GM23338 (cell line): ENCODE data around the gene CDC42BPB. TPM values are rescaled to one million over a fixed set of nuclear protein-coding genes. Genes with fewer than 3 reads are reported as not detected.

ENCODE experiments used
- ATAC-seq: fragments of 200-7000 bp; cut with Tn5 transposase; 3 replicates; pipeline ENCODE4 v1.9.1; 2020
- DNase-seq: peaks from one replicate; pipeline ENCODE4 v3.0.0-alpha.2; 2015; ENCODE audit warnings: low spot score
- H2AFZ ChIP-seq: fragments of 200-600 bp; sonication (generic); 2 replicates; pipeline ENCODE4 v1.8.0; 2016; ENCODE audit warnings: antibody characterized with exemption, mild to moderate bottlenecking, moderate library complexity
- H3F3A ChIP-seq: fragments of 200-600 bp; sonication (generic); replicated peaks from 2 replicates; pipeline ENCODE4 v1.8.0; 2017; ENCODE audit warnings: antibody characterized with exemption, mixed run types, low read depth
- H3K27ac ChIP-seq: fragments of 200-600 bp; sonication (generic); 2 replicates; pipeline ENCODE4 v1.6.1; 2016; ENCODE audit warnings: low read depth
- H3K27me3 ChIP-seq: fragments of 200-600 bp; sonication (generic); 2 replicates; pipeline ENCODE4 v1.8.0; 2016; ENCODE audit warnings: mild to moderate bottlenecking, mixed run types, moderate library complexity; ENCODE audit not compliant: insufficient read depth
- H3K36me3 ChIP-seq: fragments of 200-600 bp; sonication (generic); 2 replicates; pipeline ENCODE4 v1.8.0; 2016; ENCODE audit warnings: mild to moderate bottlenecking; ENCODE audit not compliant: insufficient read depth
- H3K4me1 ChIP-seq: fragments of 200-600 bp; sonication (generic); 2 replicates; pipeline ENCODE4 v1.8.0; 2016; ENCODE audit warnings: mild to moderate bottlenecking, moderate library complexity; ENCODE audit not compliant: insufficient read depth
- H3K4me2 ChIP-seq: fragments of 200-600 bp; sonication (generic); 2 replicates; pipeline ENCODE4 v1.7.1; 2017; ENCODE audit warnings: mixed run types
- H3K4me3 ChIP-seq: fragments of 200-600 bp; sonication (generic); 2 replicates; pipeline ENCODE4 v1.6.1; 2016; ENCODE audit warnings: mixed run types
- H3K79me2 ChIP-seq: fragments of 200-600 bp; sonication (generic); replicated peaks from 2 replicates; pipeline ENCODE4 v1.8.0; 2017; ENCODE audit warnings: mild to moderate bottlenecking; ENCODE audit not compliant: insufficient read depth
- H3K9me2 ChIP-seq: fragments of 200-600 bp; sonication (generic); 2 replicates; pipeline ENCODE4 v1.8.0; 2017; ENCODE audit not compliant: insufficient read depth
- H4K20me1 ChIP-seq: fragments of 200-600 bp; sonication (generic); replicated peaks from 2 replicates; pipeline ENCODE4 v1.8.0; 2017; ENCODE audit warnings: mild to moderate bottlenecking; ENCODE audit not compliant: insufficient read depth
- H3K27ac Mint-ChIP-seq: 2 replicates; pipeline ENCODE4 v1.8.0; 2020; ENCODE audit warnings: inconsistent platforms, mild to moderate bottlenecking, moderate library complexity, mixed read lengths
- H3K27me3 Mint-ChIP-seq: 3 replicates; pipeline ENCODE4 v1.8.0; 2022; ENCODE audit warnings: low read depth, mild to moderate bottlenecking, moderate library complexity, mixed read lengths, inconsistent platforms; ENCODE audit not compliant: insufficient read depth, poor library complexity
- H3K36me3 Mint-ChIP-seq: 3 replicates; pipeline ENCODE4 v1.8.0; 2021; ENCODE audit warnings: low read depth, mild to moderate bottlenecking, inconsistent platforms, moderate library complexity, mixed read lengths
- H3K4me1 Mint-ChIP-seq: 3 replicates; pipeline ENCODE4 v1.8.0; 2020; ENCODE audit warnings: mild to moderate bottlenecking, inconsistent platforms, mixed read lengths
- H3K4me3 Mint-ChIP-seq: 3 replicates; pipeline ENCODE4 v1.8.0; 2021; ENCODE audit warnings: moderate library complexity, mild to moderate bottlenecking, inconsistent platforms, mixed read lengths
- H3K9me3 Mint-ChIP-seq: 3 replicates; pipeline ENCODE4 v1.8.0; 2020; ENCODE audit warnings: moderate library complexity, mild to moderate bottlenecking, inconsistent platforms, mixed read lengths
- EZH2 ChIP-seq: fragments of 200-600 bp; sonication (generic); IDR thresholded peaks from one replicate; pipeline ENCODE4 v1.8.0; 2017; ENCODE audit warnings: antibody characterized with exemption, mild to moderate bottlenecking, low read depth; ENCODE audit not compliant: unreplicated experiment
- JUNB ChIP-seq: IDR thresholded peaks from one replicate; pipeline ENCODE4 v1.6.1; 2016; ENCODE audit warnings: antibody characterized with exemption; ENCODE audit not compliant: unreplicated experiment
- ZNF331 ChIP-seq: fragments of 250-450 bp; sonication (Bioruptor Pico); IDR thresholded peaks from 2 replicates; pipeline ENCODE4 v1.5.0; 2020; ENCODE audit warnings: low read depth, mild to moderate bottlenecking, moderate library complexity
- ZNF462 ChIP-seq: fragments of 250-450 bp; sonication (Bioruptor Pico); IDR thresholded peaks from 2 replicates; pipeline ENCODE4 v1.5.0; 2020; ENCODE audit warnings: mild to moderate bottlenecking, moderate library complexity
- polyA plus RNA-seq: library from polyadenylated mRNA; unstranded; fragments of >200 nt; fragmentation: Nextera tagmentation; extraction: Ambion mirVana; gene quantifications from 2 replicates; pipeline ENCODE4 v1.2.1, GENCODE V29; 2016
- total RNA-seq: library from RNA; depleted of rRNA; stranded (reverse); fragments of >200 nt; shearing (Covaris generic); gene quantifications from 2 replicates; pipeline ENCODE4 v1.2.3, GENCODE V29; 2014

The CDC42BPB gene
- total and polyA plus RNA-seq, 2 experiments from 2014 or later: 12.3 to 127 TPM

- no peak for TF ChIP-seq ZNF462 (CRISPR knock-in tag)
- TF ChIP-seq ZNF331 (CRISPR knock-in tag): no peak
These were observed 92.1 kb downstream of the CDC42BPB start (continued) for GRCh38 chr14:102965282-102965681.

GRCh38 chr14:102964152-102964730 lies 93.1 kb downstream of the CDC42BPB start:
- Histone ChIP-seq H3K4me2 (no peak overlapping the region), H4K20me1 (no peaks in the 10 kb centered on the region; the same call in 1 of the 2 replicates), H3K36me3 (peaks cover 42% of the 10 kb centered on the region), H3K4me1 (no peaks in the 10 kb centered on the region), H2AFZ (no peak overlapping the region), H3K4me3 (no peak overlapping the region), H3K27ac (no peak overlapping the region), H3F3A (0 out of 2 replicates have a peak, but pooled peaks cover 4% of the 10 kb centered on the region), H3K79me2 (no peaks in the 10 kb centered on the region), H3K27me3 (no peaks in the 10 kb centered on the region), H3K9me2 (no peaks in the 10 kb centered on the region)
- Mint-ChIP-seq H3K27me3 (peaks cover 2% of the 10 kb centered on the region), H3K4me1 (no peaks in the 10 kb centered on the region), H3K4me3 (no peak overlapping the region), H3K9me3 (no peaks in the 10 kb centered on the region), H3K27ac (no peak overlapping the region), H3K36me3 (peaks cover 78% of the 10 kb centered on the region)
- DNase-seq (no peak), ATAC-seq (no peak)
- TF ChIP-seq JUNB (no peak), EZH2 (no peak)
